Neural cell (in vitro differentiated cells): Measurements from ENCODE around the gene DOCK8.
A peak's percentile ranks its signal among the peaks of the same experiment; 100 is the strongest.

Experiments used
- EP300 ChIP-seq: fragments of 450-650 bp; conservative IDR thresholded peaks from 2 replicates; pipeline ENCODE4 v1.6.1; 2014; ENCODE audit warnings: antibody characterized with exemption, mild to moderate bottlenecking, moderate library complexity; ENCODE audit not compliant: poor library complexity, severe bottlenecking
- EZH2 ChIP-seq: fragments of 200-600, 300-800 bp; shearing (Covaris generic), sonication (generic); IDR thresholded peaks from 2 replicates; pipeline ENCODE4 v1.6.1; 2014; ENCODE audit warnings: antibody characterized with exemption, low read length, borderline replicate concordance, mild to moderate bottlenecking; ENCODE audit not compliant: insufficient read depth, poor library complexity, severe bottlenecking
- POLR2AphosphoS5 ChIP-seq: IDR thresholded peaks from 2 replicates; pipeline ENCODE4 v1.6.1; 2012
- RAD21 ChIP-seq: fragments of 450-650 bp; conservative IDR thresholded peaks from 2 replicates; pipeline ENCODE4 v1.6.1; 2014; ENCODE audit warnings: antibody characterized with exemption, mild to moderate bottlenecking, moderate library complexity
- SMC3 ChIP-seq: fragments of 450-650 bp; conservative IDR thresholded peaks from 2 replicates; pipeline ENCODE4 v1.6.1; 2014; ENCODE audit warnings: antibody characterized with exemption, mild to moderate bottlenecking, moderate library complexity; ENCODE audit not compliant: poor library complexity
- TF ChIP-seq, protein P1 (sequence below): fragments of 450-650 bp; IDR thresholded peaks from 2 replicates; pipeline ENCODE4 v1.5.1; 2014; ENCODE audit warnings: antibody characterized with exemption, mild to moderate bottlenecking, moderate library complexity; ENCODE audit not compliant: poor library complexity, severe bottlenecking

DNA sequence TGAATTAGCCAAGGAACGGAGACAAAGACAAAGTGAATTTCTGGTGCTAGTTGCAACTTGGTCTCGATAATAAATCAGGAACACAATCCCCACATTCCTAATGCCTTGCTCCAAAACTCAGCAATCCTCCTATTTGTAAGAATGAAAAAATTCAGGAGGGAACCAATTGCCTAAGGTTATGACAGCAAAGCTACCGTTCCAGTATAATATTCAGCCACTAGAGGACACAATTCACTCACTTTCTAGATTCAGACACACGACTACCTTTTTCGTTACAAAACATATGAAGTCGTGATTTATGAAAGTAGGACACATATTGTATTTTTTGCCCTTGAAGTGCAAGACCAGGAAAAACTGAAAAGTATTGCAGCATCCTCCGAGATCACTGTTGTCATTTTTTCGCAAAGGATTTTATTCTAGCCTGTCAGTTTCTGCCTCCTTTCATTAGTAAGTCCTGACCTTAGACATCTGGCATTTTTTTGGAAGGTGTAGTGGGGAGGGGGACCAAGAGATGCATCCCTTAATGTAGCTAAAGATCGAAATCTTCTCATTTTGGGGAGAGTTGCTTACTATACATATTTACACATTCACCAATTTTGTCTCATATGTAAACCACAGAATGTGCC, 133.1 kb downstream of the DOCK8 start:
- TF ChIP-seq, protein P1, sequence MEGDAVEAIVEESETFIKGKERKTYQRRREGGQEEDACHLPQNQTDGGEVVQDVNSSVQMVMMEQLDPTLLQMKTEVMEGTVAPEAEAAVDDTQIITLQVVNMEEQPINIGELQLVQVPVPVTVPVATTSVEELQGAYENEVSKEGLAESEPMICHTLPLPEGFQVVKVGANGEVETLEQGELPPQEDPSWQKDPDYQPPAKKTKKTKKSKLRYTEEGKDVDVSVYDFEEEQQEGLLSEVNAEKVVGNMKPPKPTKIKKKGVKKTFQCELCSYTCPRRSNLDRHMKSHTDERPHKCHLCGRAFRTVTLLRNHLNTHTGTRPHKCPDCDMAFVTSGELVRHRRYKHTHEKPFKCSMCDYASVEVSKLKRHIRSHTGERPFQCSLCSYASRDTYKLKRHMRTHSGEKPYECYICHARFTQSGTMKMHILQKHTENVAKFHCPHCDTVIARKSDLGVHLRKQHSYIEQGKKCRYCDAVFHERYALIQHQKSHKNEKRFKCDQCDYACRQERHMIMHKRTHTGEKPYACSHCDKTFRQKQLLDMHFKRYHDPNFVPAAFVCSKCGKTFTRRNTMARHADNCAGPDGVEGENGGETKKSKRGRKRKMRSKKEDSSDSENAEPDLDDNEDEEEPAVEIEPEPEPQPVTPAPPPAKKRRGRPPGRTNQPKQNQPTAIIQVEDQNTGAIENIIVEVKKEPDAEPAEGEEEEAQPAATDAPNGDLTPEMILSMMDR: peak; percentile 80
- TF ChIP-seq EZH2 (no peak), SMC3 (peak; percentile 80), POLR2AphosphoS5 (no peak), EP300 (no peak), RAD21 (peak; percentile 82)
